Measurements from ENCODE around the gene FGD2. TPM values are rescaled to one million over a fixed set of nuclear protein-coding genes. Genes with fewer than 3 reads are reported as not detected.

The FGD2 gene
- total and polyA plus RNA-seq, 10 donors = 63.4 to 426 (median 270) TPM

- 73 to 95% (median 83%) methylated on average over 16 to 17 of the region's 17 CpGs for WGBS, 5 donors
- Histone ChIP-seq H3K27ac (no peak overlapping the region), H3K36me3 (no peaks in the 10 kb centered on the region), H3K4me3 (no peak overlapping the region), H3K27me3 (replicated peaks in 1 of 7) (no peaks in the 10 kb centered on the region), H3K9me3 (peaks cover 0 to 5% (median 0%) of the 10 kb centered on the region in 8 donors), H3K4me1 (peaks cover 0 to 28% (median 26%) of the 10 kb centered on the region in 6 donors)
- peak; percentile 51 for DNase-seq
- TF ChIP-seq POLR2A (IDR thresholded peaks at IDR 0.05) (no peak), POLR2AphosphoS5 (IDR thresholded peaks at IDR 0.05) (no peak)
- TF ChIP-seq, protein P1, sequence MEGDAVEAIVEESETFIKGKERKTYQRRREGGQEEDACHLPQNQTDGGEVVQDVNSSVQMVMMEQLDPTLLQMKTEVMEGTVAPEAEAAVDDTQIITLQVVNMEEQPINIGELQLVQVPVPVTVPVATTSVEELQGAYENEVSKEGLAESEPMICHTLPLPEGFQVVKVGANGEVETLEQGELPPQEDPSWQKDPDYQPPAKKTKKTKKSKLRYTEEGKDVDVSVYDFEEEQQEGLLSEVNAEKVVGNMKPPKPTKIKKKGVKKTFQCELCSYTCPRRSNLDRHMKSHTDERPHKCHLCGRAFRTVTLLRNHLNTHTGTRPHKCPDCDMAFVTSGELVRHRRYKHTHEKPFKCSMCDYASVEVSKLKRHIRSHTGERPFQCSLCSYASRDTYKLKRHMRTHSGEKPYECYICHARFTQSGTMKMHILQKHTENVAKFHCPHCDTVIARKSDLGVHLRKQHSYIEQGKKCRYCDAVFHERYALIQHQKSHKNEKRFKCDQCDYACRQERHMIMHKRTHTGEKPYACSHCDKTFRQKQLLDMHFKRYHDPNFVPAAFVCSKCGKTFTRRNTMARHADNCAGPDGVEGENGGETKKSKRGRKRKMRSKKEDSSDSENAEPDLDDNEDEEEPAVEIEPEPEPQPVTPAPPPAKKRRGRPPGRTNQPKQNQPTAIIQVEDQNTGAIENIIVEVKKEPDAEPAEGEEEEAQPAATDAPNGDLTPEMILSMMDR (IDR thresholded peaks at IDR 0.05 in 8 of 11, conservative IDR thresholded peaks at IDR 0.05 in 3 of 11) = no peak
- intact Hi-C loops (cut with DNase I; ENCODE audit: low total_unique reads) = no loop called here
Measured at GRCh38 chr6:37068356-37069270, 63.2 kb downstream of the FGD2 start.

DNA sequence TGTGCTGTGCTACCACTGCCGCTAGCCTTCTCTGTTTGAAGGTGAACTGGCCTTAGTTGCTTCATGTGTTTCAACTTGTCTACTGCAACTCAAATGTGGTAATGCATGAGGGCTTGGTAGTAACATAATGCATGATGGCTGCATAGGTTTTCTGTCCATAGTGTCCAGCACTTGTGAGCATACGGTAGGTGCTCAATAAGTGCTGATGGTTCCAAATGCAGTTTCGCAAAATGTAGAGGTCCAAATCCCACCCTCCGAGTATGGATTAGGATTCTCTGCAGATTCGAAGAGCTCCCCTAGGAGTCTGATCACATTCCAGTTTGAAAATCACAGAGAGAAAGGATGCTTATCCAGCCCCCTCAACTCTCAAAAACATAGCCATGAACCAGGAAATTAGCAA is 64.2 kb downstream of the FGD2 start:
- intact Hi-C loops (cut with DNase I; ENCODE audit: low total_unique reads) = no loop called here
- H3K27me3 ChIP-seq (replicated peaks in 1 of 7) = no peaks in the 10 kb centered on the region
- H3K4me3 ChIP-seq = no peak overlapping the region
- H3K4me1 ChIP-seq = peaks cover 0 to 28% (median 26%) of the 10 kb centered on the region in 6 donors
- H3K36me3 ChIP-seq = no peaks in the 10 kb centered on the region
- H3K27ac ChIP-seq = no peak overlapping the region
- peaks cover 0 to 5% (median 0%) of the 10 kb centered on the region in 8 donors for H3K9me3 ChIP-seq
- peak; percentile 14 for DNase-seq
- WGBS, 5 donors = 86 to 99% (median 88%) methylated on average over 5 of the region's 5 CpGs
- TF ChIP-seq POLR2AphosphoS5 (IDR thresholded peaks at IDR 0.05) (no peak), POLR2A (IDR thresholded peaks at IDR 0.05) (no peak)
- TF ChIP-seq, protein P1 (IDR thresholded peaks at IDR 0.05 in 8 of 11, conservative IDR thresholded peaks at IDR 0.05 in 3 of 11) = no peak

GRCh38 chr6:37072526-37072925 is 67.1 kb downstream of the FGD2 start:
- no peaks in the 10 kb centered on the region for H3K36me3 ChIP-seq
- no peak for DNase-seq

More at GRCh38 chr6:37072526-37072925, 67.1 kb downstream of the FGD2 start:
- H3K9me3 ChIP-seq = peaks cover 0 to 5% (median 0%) of the 10 kb centered on the region in 8 donors
- TF ChIP-seq POLR2A (IDR thresholded peaks at IDR 0.05) (no peak), POLR2AphosphoS5 (IDR thresholded peaks at IDR 0.05) (peak in 2 of 3 donors; percentile 17 to 44)
- TF ChIP-seq, protein P1 (IDR thresholded peaks at IDR 0.05 in 8 of 11, conservative IDR thresholded peaks at IDR 0.05 in 3 of 11) = no peak
- H3K27ac ChIP-seq = peak overlapping the region in 5 of 8 donors; percentile 13 to 66 (median 28)
- peaks cover 0 to 31% (median 26%) of the 10 kb centered on the region in 6 donors for H3K4me1 ChIP-seq
- H3K27me3 ChIP-seq (replicated peaks in 1 of 7) = no peaks in the 10 kb centered on the region
- no peak overlapping the region for H3K4me3 ChIP-seq
- 29 to 57% (median 39%) methylated on average over 5 of the region's 5 CpGs for WGBS, 5 donors
- intact Hi-C loops (cut with DNase I; ENCODE audit: low total_unique reads) = no loop called here
